NCI-H2081 (cell line): Measurements from ENCODE around the gene TNFSF13B.
"Not testable (repeated sequence)": the region's sequence is repeated elsewhere in the genome, so short reads cannot be mapped to it uniquely, and the experiment has no call there.

ENCODE experiments used
- DNase-seq, 2 experiments: peaks; one replicate each; lab custom pipeline; 2025; lab: John Stamatoyannopoulos, UW

Gene TNFSF13B

DNA sequence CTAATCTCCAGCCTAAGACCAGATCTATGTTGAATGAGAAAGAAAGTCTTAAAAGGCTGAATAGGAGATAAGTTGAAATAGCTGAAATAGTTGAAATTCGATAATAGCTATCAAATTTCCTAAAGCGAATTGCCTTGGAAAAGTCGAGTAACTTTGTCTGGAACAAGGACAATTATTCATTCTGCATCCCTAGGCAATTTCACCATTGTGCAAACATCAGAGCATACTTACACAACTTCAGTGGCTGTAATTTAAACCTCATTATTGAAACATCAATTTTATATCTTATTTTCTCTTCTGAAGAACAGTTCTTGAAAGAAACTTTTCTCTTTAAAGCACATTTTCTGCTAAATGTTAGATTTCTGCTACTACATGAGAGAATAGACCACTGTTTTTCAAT, 13.6 kb downstream of the TNFSF13B start:
- no peak for DNase-seq

DNA sequence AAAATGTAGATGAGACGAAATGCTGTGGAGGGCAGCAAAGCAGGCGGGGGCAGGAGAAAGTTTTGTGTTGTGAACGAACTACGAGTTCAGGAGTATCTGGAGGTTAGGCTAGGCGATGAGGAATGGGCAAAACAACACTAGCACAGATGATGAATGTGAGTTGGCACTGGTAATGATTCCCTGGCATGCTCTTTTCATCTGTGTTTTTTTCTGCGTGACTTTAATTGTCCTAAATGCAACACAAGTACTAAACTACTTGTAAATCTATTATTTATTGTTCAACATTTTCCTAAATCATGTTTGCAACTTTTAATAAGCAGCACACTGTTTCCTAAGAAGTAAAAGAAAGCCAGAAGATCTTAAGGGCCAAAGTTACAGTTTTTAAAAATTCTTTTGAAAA, 19.2 kb downstream of the TNFSF13B start:
- no peak for DNase-seq

DNA sequence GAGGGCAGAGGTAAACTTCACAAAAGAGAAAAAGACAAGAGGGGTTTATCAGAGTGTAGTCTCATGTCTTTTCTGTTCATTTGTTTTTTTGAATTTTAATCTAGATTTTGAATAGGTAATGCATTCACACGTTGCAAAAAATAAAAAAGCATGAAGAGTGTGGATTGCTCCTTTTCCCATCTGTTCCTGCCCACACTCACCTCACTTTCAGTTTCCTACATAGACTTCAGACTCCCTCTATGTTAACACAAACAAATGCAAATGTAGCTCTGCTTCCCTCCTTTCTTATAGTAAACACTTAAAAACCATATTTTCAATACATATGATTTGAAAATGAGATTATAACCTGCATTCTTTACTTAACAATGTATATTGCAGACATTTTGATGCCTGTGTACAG, 20.3 kb downstream of the TNFSF13B start:
- no peak for DNase-seq

DNA sequence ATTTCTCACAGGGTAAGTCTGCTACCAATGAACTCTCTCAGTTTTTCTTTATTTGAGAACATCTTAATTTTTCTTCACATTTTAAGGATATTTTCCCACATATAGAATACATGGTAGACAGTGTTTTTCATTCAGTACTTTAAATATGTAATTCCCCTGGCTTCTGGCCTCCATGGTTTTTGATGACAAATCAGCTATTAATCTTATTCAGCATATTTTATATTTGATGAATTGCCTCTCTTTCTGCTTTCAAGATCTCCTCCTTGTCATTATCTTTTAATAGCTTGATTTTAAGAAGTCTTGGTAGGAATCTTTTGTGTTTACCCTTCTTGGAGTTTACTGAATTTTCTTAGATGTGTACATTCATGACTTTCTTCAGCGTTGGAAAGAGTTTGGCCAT, 27.6 kb downstream of the TNFSF13B start:
- no peak for DNase-seq

DNA sequence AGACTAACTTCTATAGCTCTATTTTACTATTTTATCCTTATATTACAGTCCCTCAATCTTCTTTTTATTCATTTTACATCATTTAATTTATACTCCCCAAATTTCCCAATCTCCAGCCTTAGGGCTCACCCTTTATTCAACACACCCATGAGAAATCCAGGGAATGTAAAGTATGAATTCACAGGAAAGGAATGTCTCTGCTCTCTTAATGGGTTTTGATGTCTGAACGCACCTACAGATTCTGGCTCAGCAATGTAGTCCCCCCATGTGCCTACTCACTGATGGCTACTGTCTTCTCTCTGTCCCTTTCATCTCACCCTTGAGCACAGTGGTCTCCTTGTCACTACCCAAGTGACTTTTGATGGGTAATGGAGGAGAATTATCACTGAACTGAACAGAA, 32.8 kb downstream of the TNFSF13B start:
- no peak for DNase-seq

DNA sequence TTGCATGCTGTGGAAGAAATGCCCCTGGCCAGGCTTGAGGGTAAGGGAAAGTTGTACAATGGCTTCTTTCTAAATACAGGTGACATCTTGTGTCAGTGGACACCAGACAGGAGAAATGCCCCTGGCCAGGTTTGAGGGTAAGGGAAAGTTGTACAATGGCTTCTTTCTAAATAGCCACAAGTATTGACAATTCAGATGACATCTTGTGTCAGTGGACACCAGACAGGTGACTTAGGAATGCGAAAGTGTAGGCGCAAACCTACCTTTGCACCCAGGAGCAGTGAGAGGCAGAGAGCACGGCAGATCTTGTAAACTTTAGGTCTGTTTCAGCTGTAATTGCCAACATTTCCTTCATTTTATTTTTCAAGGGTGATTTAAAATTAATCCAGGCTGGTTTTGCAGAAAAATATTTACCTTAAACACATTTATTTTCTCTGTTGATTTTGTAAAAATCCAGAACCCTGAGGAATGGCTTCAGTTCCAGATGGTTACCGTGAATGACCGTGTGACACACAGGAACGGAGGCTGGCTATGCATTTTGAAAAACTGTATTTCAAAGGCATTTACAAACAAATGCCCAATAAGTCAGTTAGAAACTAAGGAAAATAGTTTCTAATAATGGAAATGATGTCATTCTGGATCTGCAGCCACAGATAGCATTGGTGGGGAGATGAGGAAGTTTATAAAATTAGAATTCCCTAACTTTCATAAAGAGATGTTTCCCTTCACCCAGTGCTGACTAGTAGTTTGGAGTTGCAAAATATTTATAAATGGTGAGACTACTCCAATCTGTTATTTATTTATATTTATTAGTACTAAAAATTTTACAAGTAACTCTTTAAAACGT, 34.9 kb downstream of the TNFSF13B start:
- no peak for DNase-seq

DNA sequence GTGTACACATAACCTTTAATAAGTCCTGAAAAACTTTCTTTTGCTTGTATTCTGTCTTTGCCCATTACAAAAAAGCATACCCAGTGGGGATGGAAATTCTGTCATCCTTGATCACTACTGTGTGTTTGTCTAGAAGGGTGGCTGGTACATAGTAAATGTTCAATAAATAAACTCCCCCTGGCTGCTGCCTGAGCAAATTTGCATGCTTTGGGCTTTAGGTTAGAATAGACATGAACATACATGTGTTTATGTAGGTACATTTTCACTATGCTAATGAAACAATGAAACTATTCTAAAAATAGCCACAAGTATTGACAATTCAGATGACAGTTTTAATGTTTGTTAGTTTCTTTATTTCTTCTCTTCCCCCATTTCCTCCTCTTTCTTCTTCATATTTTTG, 36.1 kb downstream of the TNFSF13B start:
- DNase-seq = no peak

DNA sequence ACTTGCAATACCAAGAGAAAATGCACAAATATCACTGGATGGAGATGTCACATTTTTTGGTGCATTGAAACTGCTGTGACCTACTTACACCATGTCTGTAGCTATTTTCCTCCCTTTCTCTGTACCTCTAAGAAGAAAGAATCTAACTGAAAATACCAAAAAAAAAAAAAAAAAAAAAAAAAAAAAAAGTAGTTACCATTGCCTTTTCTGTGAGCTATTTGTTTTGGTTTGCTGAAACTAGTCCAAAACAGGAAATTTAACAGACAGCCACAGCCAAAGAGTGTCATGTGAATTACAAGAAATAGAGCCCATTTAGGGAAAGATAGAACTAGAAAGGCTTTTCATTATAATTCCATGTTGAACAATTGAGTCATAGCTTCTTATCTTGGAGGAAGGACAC, 37.3 kb downstream of the TNFSF13B start:
- no peak for DNase-seq

DNA sequence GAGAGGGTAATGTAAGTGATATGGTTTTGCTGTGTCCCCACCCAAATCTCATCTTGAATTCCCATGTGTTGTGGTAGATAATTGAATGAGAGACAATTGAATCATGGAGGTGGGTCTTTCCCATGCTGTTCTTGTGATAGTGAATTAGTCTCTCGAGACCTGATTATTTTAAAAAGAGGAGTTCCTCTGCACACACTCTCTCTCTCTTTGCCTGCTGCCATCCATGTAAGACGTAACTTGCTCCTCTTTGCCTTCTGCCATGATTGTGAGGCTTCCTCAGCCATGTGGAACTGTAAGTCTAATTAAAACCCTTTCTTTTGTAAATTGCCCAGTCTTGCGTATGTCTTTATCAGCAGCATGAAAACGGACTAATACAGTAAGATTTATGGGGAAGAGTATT, 42.1 kb downstream of the TNFSF13B start:
- not testable (repeated sequence) for DNase-seq

DNA sequence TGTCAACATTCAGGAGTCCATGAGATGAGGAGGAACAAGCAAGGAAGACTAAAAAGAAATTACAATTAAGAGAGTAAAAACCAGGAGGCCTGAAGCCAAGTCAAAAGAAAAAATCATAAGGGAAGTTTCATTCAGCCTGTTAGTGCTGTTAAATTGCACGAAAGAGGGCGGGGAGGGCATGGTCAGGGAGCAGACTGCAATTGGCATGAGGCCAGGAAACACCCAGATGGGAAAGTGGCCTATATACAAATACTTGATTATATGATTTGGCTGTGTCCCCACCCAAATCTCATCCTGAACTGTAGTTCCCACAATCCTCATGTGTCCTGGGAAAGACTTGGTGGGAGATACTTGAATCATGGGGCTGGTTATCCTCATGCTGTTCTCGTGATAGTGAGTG, 43.9 kb downstream of the TNFSF13B start:
- no peak for DNase-seq

DNA sequence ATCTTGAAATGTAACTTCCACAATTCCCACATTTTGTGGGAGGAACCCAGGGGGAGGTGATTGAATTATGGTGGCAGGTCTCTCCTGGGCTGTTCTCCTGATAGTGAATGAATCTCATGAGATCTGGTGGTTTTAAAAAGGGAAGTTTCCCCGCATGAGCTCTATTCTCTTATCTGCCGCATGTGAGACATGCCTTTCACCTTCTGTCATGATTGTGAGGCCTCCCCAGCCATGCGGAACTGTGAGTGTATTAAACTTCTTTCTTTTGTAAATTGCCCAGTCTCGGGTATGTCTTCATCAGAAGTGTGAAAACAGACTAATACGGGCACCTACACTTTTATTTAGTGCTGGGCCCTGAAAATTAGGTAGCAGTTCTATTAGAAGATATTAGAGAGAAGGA, 45.8 kb downstream of the TNFSF13B start:
- no peak for DNase-seq

DNA sequence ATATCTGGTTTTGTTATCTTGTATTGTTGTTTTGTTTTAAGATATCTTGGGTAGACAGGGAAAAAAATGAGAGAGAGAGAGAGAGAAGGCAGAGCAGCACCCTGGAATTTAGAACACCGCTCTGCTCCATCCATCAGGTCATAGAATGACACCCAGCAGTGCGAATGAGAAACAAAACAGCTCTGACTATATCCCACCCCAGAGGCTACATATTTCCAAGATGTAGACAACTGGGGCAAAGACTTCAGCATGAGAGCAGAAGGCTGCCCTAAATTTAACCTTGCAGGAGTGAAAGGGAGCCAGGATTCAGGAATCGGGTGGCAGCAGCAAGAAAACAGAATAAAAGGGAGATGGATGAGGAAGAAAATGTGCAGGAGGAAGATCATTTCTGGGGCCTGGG, 46.5 kb downstream of the TNFSF13B start:
- DNase-seq = no peak

DNA sequence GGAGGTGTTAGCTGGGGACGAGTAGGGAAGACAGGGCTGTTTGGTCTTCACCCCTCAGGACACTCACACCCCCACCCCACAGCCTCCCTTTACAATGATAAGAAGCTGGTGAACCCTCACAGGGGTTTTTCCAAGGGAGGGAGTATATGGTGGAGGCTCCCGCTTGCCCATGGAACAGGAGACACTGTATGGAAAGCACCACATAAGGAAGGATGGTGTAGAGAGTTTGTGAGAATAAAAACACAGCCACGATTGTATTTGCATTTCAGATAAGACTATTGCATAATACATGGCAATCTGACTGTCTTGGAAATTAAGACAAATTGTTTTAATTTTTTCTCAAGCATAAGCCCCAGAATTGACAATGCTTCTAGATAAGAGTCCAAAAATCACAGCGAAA, 46.9 kb downstream of the TNFSF13B start:
- no peak for DNase-seq

DNA sequence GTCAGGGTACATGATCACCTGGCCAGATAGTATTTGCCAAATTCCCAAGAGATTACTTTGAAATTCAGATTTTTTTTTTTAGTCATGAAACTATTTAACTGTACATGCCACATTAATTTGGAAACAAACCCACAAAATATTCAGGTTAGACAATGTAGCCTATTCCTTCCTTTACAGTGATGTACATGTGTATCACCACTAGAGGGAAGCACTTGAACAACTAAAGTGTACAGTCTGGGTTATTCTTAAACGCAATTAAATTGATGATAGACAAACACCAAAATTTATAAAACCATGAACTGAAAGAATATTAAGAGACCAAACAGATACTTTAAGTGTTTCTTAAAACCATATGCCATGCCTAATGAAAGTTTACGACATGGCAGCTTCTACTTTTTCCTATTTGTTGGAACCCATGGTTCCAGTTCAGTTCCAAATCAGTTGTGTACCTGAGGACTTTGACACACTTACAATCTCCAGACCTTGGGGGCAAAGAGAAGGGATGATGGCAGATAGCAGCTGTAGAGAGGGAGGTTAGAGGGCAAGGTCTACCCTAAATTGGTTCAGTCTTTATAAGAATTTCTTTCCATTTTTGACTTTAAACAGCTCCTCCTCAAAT, 52.8 kb downstream of the TNFSF13B start:
- DNase-seq = peak; percentile 30 to 32

DNA sequence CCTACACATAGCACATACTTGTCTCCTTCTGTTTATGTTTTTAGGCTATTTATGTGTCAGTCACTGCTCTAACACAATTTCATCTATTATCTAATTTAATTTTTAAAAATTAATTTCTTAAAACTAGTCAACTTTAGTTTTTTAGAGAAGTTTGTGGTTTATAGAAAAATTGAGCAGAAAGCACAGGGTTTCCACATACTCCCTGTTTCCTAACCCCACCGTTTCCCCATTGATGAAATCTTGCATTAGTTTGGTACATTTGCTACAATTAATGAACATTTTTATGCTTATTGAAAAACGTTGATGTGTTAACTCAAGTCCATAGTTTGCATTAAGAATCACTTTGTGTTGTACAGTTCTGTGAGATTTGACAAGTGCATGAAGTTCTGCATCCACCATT, 53.5 kb downstream of the TNFSF13B start:
- no peak for DNase-seq

DNA sequence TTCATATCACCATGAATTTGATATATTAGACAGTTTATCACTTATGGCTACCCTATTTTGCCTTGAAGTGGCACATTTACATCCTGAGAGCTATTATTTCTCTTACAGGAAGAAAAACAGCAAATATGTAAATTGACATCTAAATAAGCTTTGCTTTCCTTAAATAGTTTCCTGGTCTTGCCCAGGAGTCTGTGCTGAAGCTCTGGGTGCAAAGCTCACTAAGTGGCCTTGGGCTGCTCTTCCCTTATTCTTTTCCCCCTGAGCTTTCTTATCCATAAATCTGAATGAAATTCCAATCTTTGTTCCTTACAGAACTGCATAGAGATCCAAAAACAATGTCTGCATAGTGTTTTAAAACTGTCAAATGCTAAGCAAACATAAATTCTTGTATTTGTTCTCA, 56.3 kb downstream of the TNFSF13B start:
- DNase-seq = no peak

DNA sequence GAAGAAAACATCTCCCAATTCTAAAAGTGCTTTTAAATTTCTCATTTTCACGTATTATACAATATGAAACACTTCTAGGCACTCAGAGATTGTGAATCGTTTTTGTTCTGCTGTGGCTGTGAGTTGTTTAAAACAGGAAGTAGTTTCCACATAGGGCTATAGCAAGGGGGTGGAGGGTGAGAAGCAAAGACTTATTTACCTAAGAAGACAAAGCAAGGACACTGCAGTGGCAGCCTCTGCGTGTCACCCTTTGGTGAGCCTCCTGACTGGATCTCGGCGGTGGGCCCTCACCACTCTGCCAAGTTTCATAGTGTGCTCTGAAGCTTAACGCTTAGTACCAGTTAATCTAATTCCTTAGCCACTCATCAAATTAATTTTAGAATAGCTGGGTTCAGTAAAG, 56.8 kb downstream of the TNFSF13B start:
- DNase-seq = peak; percentile 10 to 26

DNA sequence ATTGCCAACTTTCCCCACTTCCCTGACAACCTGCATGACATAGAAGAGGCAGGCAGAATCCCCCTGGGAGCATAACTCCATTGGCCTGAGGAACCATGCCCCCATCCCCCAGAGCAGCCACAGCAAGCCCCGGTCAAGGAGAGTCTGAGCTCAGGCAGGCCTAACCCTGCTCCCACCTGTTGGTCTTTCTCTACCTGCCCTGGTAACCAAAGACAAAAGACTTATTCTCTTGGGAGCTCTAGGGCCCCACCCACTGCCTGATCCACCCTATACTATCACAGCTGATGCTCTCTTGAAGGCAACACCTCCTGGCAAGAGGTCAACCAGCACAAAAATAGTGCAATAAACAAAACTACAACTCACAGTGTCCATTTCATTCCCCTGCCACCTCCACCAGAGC, 59.3 kb downstream of the TNFSF13B start:
- no peak for DNase-seq

DNA sequence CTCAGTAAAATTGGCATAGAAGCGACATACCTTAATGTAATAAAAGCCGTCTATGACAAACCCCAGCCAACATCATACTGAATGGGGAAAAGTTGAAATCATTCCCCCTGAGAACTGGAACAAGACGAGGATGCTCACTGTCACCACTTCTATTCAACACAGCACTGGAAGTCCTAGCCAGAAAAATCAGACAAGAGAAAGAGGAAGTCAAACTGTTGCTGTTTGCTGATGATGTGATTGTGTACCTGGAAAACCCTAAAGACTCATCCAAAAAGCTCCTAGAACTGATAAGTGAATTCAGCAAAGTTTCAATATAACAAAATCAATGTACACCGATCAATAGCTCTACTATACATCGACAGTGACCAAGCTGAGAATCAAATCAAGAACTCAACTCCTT, 63.3 kb downstream of the TNFSF13B start:
- no peak for DNase-seq

DNA sequence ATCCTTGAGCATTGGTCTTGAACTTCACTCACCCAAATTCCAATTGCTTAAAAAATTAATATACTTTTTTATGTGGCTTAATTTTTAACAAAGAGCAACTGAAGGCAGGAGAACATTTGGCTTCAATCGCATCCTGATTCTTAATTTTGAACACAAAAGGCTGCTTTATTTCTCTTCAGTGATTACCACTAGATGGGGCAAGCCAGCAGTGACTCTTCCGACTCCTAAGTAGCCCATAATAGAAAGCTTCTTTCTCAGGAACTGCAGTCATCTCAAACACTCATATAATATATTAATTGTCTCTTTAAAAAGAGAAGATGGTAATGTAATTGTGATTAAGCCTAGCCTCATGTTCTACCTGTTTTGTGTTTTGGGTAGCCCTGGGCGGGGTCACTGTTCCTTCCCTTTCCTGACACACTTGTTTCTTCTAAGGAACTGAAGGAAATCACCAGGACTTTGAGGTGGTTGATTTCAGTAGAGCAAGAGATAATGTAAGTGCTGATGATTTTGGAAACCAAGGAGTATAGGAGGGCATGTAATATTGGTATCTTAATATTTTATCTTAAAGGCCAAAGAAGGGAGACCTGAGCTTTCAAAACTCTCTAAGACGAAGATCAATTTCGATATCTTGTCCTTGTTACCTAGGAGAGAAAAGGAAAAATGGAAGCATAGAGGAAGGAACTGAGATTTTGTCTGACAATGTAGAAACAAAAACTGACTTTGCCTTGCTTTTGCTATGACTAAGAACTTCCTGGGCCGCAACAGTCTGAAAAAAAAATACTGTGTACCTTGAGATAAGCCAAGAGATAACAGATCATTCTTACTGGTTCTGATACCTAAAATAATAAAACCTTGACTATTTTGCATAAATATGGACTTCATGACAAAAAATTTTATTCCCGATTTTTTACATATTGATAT, 73.1 kb downstream of the TNFSF13B start:
- DNase-seq = peak; percentile 12 to 53

DNA sequence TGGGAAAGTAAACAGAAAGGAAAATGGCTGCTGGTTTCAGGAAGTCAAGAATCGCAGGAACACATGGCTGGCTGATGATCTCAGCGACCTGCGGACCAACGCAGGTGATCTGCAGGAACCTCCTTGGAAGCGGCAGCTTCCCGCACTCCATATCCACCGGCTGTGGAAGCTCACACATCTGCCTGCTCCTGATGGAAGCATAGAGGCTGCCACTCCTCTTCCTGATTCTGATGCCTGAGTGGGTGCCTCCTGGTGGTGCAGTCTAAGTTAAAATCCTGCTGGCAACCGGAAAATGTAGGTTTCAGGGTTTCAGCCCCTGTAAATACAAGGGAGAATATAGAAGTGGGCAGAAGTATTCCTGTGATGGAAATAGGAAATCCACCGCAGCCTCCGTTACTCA, 75.5 kb downstream of the TNFSF13B start:
- DNase-seq = no peak

DNA sequence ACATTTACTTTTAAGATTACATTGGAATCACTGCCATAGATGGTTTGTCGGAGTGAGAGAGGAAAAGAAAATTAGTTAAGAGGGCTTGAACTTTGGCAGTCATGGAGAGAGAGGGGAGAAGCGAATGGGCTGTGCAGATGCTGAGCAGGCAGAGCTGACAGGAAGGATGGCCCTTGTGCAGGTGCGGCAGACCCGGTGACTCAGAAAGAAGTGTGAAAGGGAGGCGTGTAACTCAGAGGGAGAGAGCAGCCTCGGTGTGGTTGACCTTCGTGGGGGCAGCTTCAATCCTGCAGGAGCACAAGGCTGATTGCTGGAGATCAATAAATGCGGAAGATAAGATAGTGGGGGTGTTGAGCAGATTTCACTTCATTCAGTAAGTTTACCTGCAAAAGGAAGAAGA, 76.9 kb downstream of the TNFSF13B start:
- DNase-seq = no peak

DNA sequence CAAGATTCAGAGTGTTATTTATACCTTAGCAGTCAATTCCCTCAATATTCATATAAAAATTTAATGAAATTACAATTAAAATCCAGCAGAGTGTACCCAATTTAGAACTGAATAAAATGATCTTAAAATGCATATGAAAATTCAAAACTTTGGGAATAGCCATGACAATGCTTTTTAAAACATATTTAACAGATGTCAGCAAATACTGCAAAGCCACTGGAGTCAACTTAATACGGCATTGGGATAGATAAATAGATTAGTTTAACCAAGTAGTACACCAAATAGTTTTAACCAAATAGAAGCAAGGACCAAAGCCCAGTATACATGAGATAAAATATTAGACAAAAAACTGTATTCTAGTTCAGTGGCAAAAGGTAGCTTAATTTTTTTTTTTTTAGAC, 79.8 kb downstream of the TNFSF13B start:
- DNase-seq = no peak
